ENCODE data around the gene PPARA. TPM values are rescaled to one million over a fixed set of nuclear protein-coding genes. Genes with fewer than 3 reads are reported as not detected.

PPARA gene
- total RNA-seq, 2 experiments from 2014 or later: 3.3 to 10.5 TPM

DNA sequence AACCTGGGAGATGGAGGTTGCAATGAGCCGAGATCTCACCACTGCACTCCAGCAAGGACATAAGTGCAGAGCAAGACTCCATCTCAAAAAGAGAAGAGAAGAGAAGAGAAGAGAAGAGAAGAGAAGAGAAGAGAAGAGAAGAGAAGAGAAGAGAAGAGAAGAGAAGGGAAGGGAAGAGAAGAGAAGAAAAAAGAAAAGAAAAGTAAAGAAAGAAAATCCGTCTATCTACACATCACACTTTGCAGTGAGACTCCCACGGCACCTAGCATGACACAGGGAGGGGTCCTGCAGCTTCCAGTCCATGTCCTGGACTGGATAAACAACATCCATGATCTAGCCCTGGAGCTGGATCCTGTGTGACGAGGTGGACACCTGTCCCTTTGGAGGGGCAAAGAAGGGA is 4.0 kb upstream of the PPARA start:
- peaks cover 17% of the 10 kb centered on the region for H3K4me1 ChIP-seq (ENCODE audit: insufficient read depth, low read length, poor library complexity, severe bottlenecking)
- CTCF ChIA-PET (ENCODE audit: unreplicated experiment): no interaction called here
- H3K36me3 ChIP-seq (ENCODE audit: insufficient read depth, low read length): no peaks in the 10 kb centered on the region
- H4K20me1 ChIP-seq (ENCODE audit: insufficient read depth, low read length): no peaks in the 10 kb centered on the region
- DNase-seq (ENCODE audit: low spot score): no peak
- H2AFZ ChIP-seq (ENCODE audit: low read length): no peak overlapping the region
- no peaks in the 10 kb centered on the region for H3K9me3 ChIP-seq (ENCODE audit: low read length)
- H3K27ac ChIP-seq (ENCODE audit: low read depth, low read length, poor library complexity, severe bottlenecking): no peak overlapping the region
- no peak overlapping the region for H3K4me3 ChIP-seq (ENCODE audit: low read depth, low read length, poor library complexity, severe bottlenecking)
- no peaks in the 10 kb centered on the region for H3K9me2 ChIP-seq (ENCODE audit: insufficient read depth, low read length)
- POLR2A ChIA-PET: no interaction called here
- intact Hi-C loops (cut with micrococcal nuclease; ENCODE audit: unreplicated experiment): no loop called here
- H3K79me2 ChIP-seq (ENCODE audit: insufficient read depth, low read depth, low read length): no peaks in the 10 kb centered on the region
- no peak for TF ChIP-seq EZH2phosphoT487 (IDR thresholded peaks at IDR 0.05; ENCODE audit: borderline replicate concordance, low read depth, low read length)
- TF ChIP-seq CTCF (conservative IDR thresholded peaks at IDR 0.05; ENCODE audit: low read length): no peak
- BruUV-seq (replicated peaks): no TSS peak
- no peak overlapping the region for H3K4me2 ChIP-seq (ENCODE audit: low read length)

DNA sequence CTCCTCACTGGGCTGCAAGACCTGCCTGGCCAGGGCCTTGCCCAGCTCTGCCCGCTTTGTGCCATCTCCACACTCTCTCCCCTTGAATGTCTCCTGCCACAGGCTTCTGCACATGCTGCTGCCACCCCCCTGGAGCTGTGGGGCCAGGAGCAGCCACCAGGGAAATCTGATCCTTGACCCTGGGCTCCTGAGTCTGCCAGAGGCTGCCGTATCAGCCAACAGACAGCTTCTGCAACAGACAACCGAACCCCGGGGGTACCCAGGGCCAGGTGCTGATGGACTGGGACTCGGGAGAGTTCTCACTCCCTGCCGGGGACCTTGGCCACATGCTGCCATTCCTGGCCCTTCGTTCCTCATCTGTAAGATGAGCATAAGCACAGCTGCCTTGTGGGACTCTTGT is 3.3 kb upstream of the PPARA start:
- Histone ChIP-seq H3K79me2 (ENCODE audit: insufficient read depth, low read depth, low read length) (no peaks in the 10 kb centered on the region), H3K27ac (ENCODE audit: low read depth, low read length, poor library complexity, severe bottlenecking) (no peak overlapping the region), H3K9me2 (ENCODE audit: insufficient read depth, low read length) (no peaks in the 10 kb centered on the region), H4K20me1 (ENCODE audit: insufficient read depth, low read length) (no peaks in the 10 kb centered on the region), H3K4me3 (ENCODE audit: low read depth, low read length, poor library complexity, severe bottlenecking) (no peak overlapping the region), H2AFZ (ENCODE audit: low read length) (no peak overlapping the region), H3K4me2 (ENCODE audit: low read length) (no peak overlapping the region), H3K4me1 (ENCODE audit: insufficient read depth, low read length, poor library complexity, severe bottlenecking) (peaks cover 16% of the 10 kb centered on the region), H3K36me3 (ENCODE audit: insufficient read depth, low read length) (no peaks in the 10 kb centered on the region), H3K9me3 (ENCODE audit: low read length) (no peaks in the 10 kb centered on the region)
- intact Hi-C loops (cut with micrococcal nuclease; ENCODE audit: unreplicated experiment): no loop called here
- no TSS peak for BruUV-seq (replicated peaks)
- DNase-seq (ENCODE audit: low spot score): no peak
- ChIA-PET POLR2A (no interaction called here), CTCF (ENCODE audit: unreplicated experiment) (no interaction called here)
- TF ChIP-seq EZH2phosphoT487 (IDR thresholded peaks at IDR 0.05; ENCODE audit: borderline replicate concordance, low read depth, low read length): no peak

GRCh38 chr22:46147471-46148267 is 2.7 kb upstream of the PPARA start:
- no peaks in the 10 kb centered on the region for H3K9me3 ChIP-seq (ENCODE audit: low read length)
- CTCF ChIA-PET (ENCODE audit: unreplicated experiment): no interaction called here
- no TSS peak for BruUV-seq (replicated peaks)
- intact Hi-C loops (cut with micrococcal nuclease; ENCODE audit: unreplicated experiment): no loop called here
- no peaks in the 10 kb centered on the region for H3K36me3 ChIP-seq (ENCODE audit: insufficient read depth, low read length)
- no peaks in the 10 kb centered on the region for H4K20me1 ChIP-seq (ENCODE audit: insufficient read depth, low read length)
- TF ChIP-seq CTCF (conservative IDR thresholded peaks at IDR 0.05; ENCODE audit: low read length) (no peak), EZH2phosphoT487 (IDR thresholded peaks at IDR 0.05; ENCODE audit: borderline replicate concordance, low read depth, low read length) (no peak)
- H3K4me2 ChIP-seq (ENCODE audit: low read length): no peak overlapping the region
- H3K79me2 ChIP-seq (ENCODE audit: insufficient read depth, low read depth, low read length): no peaks in the 10 kb centered on the region
- H3K4me3 ChIP-seq (ENCODE audit: low read depth, low read length, poor library complexity, severe bottlenecking): no peak overlapping the region
- H3K27ac ChIP-seq (ENCODE audit: low read depth, low read length, poor library complexity, severe bottlenecking): no peak overlapping the region
- no peak for DNase-seq (ENCODE audit: low spot score)
- peaks cover 16% of the 10 kb centered on the region for H3K4me1 ChIP-seq (ENCODE audit: insufficient read depth, low read length, poor library complexity, severe bottlenecking)
- POLR2A ChIA-PET: no interaction called here
- H3K9me2 ChIP-seq (ENCODE audit: insufficient read depth, low read length): no peaks in the 10 kb centered on the region
- H2AFZ ChIP-seq (ENCODE audit: low read length): no peak overlapping the region
